ENCODE measurements around the gene ZNF778.
A peak's percentile ranks its signal among the peaks of the same experiment; 100 is the strongest.

Gene ZNF778

GRCh38 chr16:89217388-89218191 lies at the start of gene ZNF778:
TSS of gene ZNF778 (plus strand) at chr16:89217703. CDS start at chr16:89221128, 3,425 bp downstream.
- peak; percentile 88 for DNase-seq (ENCODE audit: low spot score)

- DNase-seq (ENCODE audit: low spot score) = no peak
Observed at GRCh38 chr16:89168381-89169189, 48.9 kb upstream of the ZNF778 start.

GRCh38 chr16:89169778-89170177 lies 47.7 kb upstream of the ZNF778 start:
- no peak for DNase-seq (ENCODE audit: low spot score)

- no peak for DNase-seq (ENCODE audit: low spot score)
Observed at GRCh38 chr16:89170346-89171215, 46.9 kb upstream of the ZNF778 start.

GRCh38 chr16:89171216-89172170 lies 46.0 kb upstream of the ZNF778 start, which contains the start of gene CDH15:
TSS of gene CDH15 (plus strand) at chr16:89171748. CDS start at chr16:89171832, 84 bp downstream.
- DNase-seq (ENCODE audit: low spot score) = peak; percentile 93

GRCh38 chr16:89172171-89172527 lies 45.4 kb upstream of the ZNF778 start:
- no peak for DNase-seq (ENCODE audit: low spot score)

- no peak for DNase-seq (ENCODE audit: low spot score)
Observed at GRCh38 chr16:89172528-89173173, 44.9 kb upstream of the ZNF778 start.

GRCh38 chr16:89173174-89173921 lies 44.2 kb upstream of the ZNF778 start:
- no peak for DNase-seq (ENCODE audit: low spot score)

- no peak for DNase-seq (ENCODE audit: low spot score)
Observed at GRCh38 chr16:89174055-89174827, 43.3 kb upstream of the ZNF778 start.

GRCh38 chr16:89174877-89175276 lies 42.6 kb upstream of the ZNF778 start:
- no peak for DNase-seq (ENCODE audit: low spot score)

- no peak for DNase-seq (ENCODE audit: low spot score)
Observed at GRCh38 chr16:89175280-89176146, 42.0 kb upstream of the ZNF778 start.

GRCh38 chr16:89176147-89176690 lies 41.3 kb upstream of the ZNF778 start:
- no peak for DNase-seq (ENCODE audit: low spot score)

GRCh38 chr16:89176717-89177116 lies 40.8 kb upstream of the ZNF778 start:
- DNase-seq (ENCODE audit: low spot score) = no peak

- no peak for DNase-seq (ENCODE audit: low spot score)
Observed at GRCh38 chr16:89177501-89177900, 40.0 kb upstream of the ZNF778 start.

- DNase-seq (ENCODE audit: low spot score) = no peak
Observed at GRCh38 chr16:89178453-89179147, 38.9 kb upstream of the ZNF778 start.

- no peak for DNase-seq (ENCODE audit: low spot score)
Observed at GRCh38 chr16:89179148-89179484, 38.4 kb upstream of the ZNF778 start.

- no peak for DNase-seq (ENCODE audit: low spot score)
Observed at GRCh38 chr16:89179656-89180315, 37.7 kb upstream of the ZNF778 start.
